BJ (cell line): ENCODE measurements around the gene OBSCN. TPM values are rescaled to one million over a fixed set of nuclear protein-coding genes. Genes with fewer than 3 reads are reported as not detected.

Source experiments
- CTCF ChIA-PET: fragments of 350-600 bp; formaldehyde crosslinking; extraction: SDS; loops from one replicate; lab custom pipeline; 2021; ENCODE audit warnings: antibody characterized with exemption, inconsistent platforms; lab: Yijun Ruan, JAX
- POLR2A ChIA-PET: fragments of 300-600 bp; sonication (Branson Sonifier 250); formaldehyde crosslinking; extraction: SDS; loops from one replicate; lab custom pipeline; 2021; ENCODE audit warnings: antibody characterized with exemption; lab: Charles Lee
- DNase-seq: peaks from one replicate; pipeline ENCODE4 v3.0.0-alpha.2; 2011; ENCODE audit warnings: low read depth
- H3K27me3 ChIP-seq: 2 replicates; pipeline ENCODE4 v1.6.0; 2011; ENCODE audit warnings: low read length; ENCODE audit not compliant: control insufficient read depth, insufficient read depth
- H3K36me3 ChIP-seq: 2 replicates; pipeline ENCODE4 v1.5.1; 2011; ENCODE audit warnings: low read length; ENCODE audit not compliant: control insufficient read depth, insufficient read depth
- H3K4me3 ChIP-seq: 2 replicates; pipeline ENCODE4 v1.5.1; 2011; ENCODE audit warnings: low read depth, mild to moderate bottlenecking, control low read depth, low read length
- polyA minus RNA-seq: library from RNA; depleted of rRNA, polyadenylated mRNA; stranded (reverse); fragments of >200 nt; gene quantifications from 2 replicates; pipeline ENCODE4 v1.2.3, GENCODE V29; 2011; rRNA and poly(A)+ RNA removed
- polyA plus RNA-seq: library from polyadenylated mRNA; depleted of rRNA; stranded (reverse); fragments of >200 nt; gene quantifications from 2 replicates; pipeline ENCODE4 v1.2.3, GENCODE V29; 2011; rRNA removed
- TF ChIP-seq, protein P1 (sequence below): IDR thresholded peaks from 2 replicates; pipeline ENCODE4 v1.5.1; 2011; ENCODE audit warnings: low read depth, mild to moderate bottlenecking, control low read depth, inconsistent platforms, low read length, moderate library complexity; ENCODE audit not compliant: insufficient read depth

The OBSCN gene
- polyA plus RNA-seq (2.9 and 3.8 TPM in 2 replicates), polyA minus RNA-seq (2.8 and 6.9 TPM in 2 replicates)

- no peaks in the 10 kb centered on the region for H3K36me3 ChIP-seq
- CTCF ChIA-PET, result interaction anchor here (1.1 kb wide), 1 partner anchor 9 kb away, joined by 3 read pairs; no protein-coding TSS in a partner anchor
- no peaks in the 10 kb centered on the region for H3K27me3 ChIP-seq
- no peak for DNase-seq
- no peak within 1 kb of the TSS for H3K4me3 ChIP-seq
- POLR2A ChIA-PET, result no interaction called here
- TF ChIP-seq, protein P1, sequence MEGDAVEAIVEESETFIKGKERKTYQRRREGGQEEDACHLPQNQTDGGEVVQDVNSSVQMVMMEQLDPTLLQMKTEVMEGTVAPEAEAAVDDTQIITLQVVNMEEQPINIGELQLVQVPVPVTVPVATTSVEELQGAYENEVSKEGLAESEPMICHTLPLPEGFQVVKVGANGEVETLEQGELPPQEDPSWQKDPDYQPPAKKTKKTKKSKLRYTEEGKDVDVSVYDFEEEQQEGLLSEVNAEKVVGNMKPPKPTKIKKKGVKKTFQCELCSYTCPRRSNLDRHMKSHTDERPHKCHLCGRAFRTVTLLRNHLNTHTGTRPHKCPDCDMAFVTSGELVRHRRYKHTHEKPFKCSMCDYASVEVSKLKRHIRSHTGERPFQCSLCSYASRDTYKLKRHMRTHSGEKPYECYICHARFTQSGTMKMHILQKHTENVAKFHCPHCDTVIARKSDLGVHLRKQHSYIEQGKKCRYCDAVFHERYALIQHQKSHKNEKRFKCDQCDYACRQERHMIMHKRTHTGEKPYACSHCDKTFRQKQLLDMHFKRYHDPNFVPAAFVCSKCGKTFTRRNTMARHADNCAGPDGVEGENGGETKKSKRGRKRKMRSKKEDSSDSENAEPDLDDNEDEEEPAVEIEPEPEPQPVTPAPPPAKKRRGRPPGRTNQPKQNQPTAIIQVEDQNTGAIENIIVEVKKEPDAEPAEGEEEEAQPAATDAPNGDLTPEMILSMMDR, result no peak
Observed at GRCh38 chr1:228207851-228208821, at the start of gene OBSCN. Gene OBSCN (plus strand): TSS chr1:228208044. CDS start chr1:228211784, 3,740 bp downstream.

DNA sequence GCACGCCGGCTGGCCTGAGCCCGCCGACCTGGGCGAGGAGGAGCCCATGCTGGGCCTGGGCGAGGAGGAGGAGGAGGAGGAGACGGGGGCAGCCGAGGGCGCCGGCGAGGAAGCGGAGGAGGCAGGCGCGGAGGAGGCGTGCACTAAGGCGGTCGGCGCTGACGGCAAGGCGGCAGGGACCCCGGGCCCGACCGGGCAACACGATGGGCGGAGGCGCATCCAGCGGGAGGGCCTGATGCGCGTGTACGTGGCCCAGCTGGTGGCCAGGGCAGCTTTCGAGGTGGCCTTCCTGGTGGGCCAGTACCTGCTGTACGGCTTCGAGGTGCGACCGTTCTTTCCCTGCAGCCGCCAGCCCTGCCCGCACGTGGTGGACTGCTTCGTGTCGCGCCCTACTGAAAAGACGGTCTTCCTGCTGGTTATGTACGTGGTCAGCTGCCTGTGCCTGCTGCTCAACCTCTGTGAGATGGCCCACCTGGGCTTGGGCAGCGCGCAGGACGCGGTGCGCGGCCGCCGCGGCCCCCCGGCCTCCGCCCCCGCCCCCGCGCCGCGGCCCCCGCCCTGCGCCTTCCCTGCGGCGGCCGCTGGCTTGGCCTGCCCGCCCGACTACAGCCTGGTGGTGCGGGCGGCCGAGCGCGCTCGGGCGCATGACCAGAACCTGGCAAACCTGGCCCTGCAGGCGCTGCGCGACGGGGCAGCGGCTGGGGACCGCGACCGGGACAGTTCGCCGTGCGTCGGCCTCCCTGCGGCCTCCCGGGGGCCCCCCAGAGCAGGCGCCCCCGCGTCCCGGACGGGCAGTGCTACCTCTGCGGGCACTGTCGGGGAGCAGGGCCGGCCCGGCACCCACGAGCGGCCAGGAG, 49.5 kb upstream of the OBSCN start:
- ChIA-PET CTCF (no interaction called here), POLR2A (no interaction called here)
- Histone ChIP-seq H3K4me3 (no peak overlapping the region), H3K27me3 (peaks cover 9% of the 10 kb centered on the region), H3K36me3 (no peaks in the 10 kb centered on the region)
- TF ChIP-seq, protein P1, result no peak
- no peak for DNase-seq

DNA sequence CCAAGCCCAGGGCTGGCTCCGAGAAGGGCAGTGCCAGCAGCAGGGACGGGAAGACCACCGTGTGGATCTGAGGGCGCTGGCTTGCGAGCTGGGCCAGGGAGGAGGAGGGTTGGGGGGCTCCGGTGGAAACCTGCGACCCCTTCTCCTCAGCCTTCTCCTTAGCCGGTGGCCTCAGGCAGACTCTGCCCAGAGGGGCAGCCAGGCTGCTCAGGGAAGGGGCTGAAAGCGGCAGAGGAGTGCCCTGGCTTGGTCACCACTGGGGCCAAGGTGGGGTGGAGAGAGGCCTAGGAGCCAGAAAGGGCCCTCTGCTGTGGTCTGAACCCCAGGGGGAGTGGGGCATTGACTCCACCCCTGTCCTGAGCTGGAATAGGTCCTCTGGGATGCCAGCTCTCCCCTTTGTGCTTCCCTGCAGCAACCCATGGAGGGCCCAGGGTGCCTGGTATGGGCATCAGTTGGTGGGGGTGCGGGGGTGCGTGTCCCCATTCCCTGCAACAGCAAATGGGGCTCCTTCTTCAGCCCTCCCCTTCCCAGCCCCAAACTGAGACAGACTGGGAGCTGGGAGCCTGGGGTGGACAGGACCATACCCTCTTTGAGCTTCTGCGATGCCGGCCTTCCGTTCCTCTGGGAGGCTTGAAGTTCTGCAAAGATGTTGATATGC, 48.7 kb upstream of the OBSCN start:
- Histone ChIP-seq H3K4me3 (no peak overlapping the region), H3K27me3 (peaks cover 9% of the 10 kb centered on the region), H3K36me3 (no peaks in the 10 kb centered on the region)
- DNase-seq, result no peak
- ChIA-PET POLR2A (no interaction called here), CTCF (no interaction called here)
- TF ChIP-seq, protein P1, result no peak

DNA sequence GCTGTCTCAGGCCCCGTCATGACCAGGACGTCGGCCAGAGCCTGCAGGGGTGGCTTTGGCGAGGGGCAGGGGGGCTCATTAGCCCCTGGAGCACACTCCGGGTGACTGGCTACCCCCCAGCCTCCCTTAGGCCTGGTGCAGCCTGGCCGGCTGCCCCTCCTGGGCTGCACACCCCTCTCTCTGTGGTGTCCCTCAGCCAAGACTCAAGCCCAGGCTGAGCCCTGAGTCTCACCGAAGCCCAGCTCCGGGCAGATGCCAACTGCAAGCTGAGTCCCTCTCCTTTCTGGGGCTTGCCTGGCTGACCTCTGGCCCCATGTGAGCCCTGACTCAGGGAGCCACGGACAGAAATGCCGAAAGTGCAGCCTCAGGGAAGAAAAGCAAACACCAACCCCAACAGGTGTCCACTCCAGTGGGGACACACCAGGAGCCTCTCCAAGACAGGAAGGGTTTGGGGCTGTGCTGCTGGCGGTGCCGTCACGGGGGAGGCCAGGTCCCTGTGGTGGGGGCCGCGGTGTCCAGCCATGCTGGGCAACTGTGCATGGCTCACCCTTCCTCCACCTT, 47.6 kb upstream of the OBSCN start:
- DNase-seq, result no peak
- no peaks in the 10 kb centered on the region for H3K36me3 ChIP-seq
- ChIA-PET POLR2A (interaction anchor here (0.7 kb wide), 1 partner anchor 18 kb away, joined by 3 read pairs; no protein-coding TSS in a partner anchor), CTCF (no interaction called here)
- TF ChIP-seq, protein P1, result no peak
- H3K4me3 ChIP-seq, result no peak overlapping the region
- peaks cover 9% of the 10 kb centered on the region for H3K27me3 ChIP-seq
